Measurements from ENCODE around the gene YY1. TPM values are rescaled to one million over a fixed set of nuclear protein-coding genes. Genes with fewer than 3 reads are reported as not detected.

Gene YY1
- total RNA-seq, result 21.9 and 25.7 TPM in 2 replicates

DNA sequence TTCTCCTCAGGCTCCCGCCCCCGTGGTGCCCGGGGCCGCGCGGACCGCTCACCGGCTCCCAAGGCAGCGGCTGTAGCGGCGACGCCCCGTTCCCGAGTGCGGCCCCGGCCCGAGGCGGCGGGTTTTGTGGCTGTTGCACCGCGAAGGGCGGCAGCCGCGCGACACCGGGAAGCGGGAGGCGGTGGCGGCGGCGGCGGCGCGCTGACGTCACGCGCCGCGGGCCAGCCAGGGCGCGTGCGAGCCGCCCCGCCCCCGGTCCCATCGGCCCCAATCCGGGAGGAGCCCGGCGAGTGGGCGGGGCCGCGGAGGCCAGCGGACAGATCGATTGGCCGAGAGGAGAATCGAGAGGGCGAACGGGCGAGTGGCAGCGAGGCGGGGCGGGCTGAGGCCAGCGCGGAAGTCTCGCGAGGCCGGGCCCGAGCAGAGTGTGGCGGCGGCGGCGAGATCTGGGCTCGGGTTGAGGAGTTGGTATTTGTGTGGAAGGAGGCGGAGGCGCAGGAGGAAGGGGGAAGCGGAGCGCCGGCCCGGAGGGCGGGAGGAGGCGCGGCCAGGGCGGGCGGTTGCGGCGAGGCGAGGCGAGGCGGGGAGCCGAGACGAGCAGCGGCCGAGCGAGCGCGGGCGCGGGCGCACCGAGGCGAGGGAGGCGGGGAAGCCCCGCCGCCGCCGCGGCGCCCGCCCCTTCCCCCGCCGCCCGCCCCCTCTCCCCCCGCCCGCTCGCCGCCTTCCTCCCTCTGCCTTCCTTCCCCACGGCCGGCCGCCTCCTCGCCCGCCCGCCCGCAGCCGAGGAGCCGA lies at the start of gene YY1:
YY1 (plus strand) TSS at position 726 of the 792 bp plus-strand sequence. CDS start 101 bp downstream, outside the sequence.

GRCh38 chr14:100306101-100306997 lies 67.4 kb downstream of the YY1 start, which contains the start of gene SLC25A29:
SLC25A29 (minus strand) TSS chr14:100306444; CDS start chr14:100306232, 212 bp downstream.

DNA sequence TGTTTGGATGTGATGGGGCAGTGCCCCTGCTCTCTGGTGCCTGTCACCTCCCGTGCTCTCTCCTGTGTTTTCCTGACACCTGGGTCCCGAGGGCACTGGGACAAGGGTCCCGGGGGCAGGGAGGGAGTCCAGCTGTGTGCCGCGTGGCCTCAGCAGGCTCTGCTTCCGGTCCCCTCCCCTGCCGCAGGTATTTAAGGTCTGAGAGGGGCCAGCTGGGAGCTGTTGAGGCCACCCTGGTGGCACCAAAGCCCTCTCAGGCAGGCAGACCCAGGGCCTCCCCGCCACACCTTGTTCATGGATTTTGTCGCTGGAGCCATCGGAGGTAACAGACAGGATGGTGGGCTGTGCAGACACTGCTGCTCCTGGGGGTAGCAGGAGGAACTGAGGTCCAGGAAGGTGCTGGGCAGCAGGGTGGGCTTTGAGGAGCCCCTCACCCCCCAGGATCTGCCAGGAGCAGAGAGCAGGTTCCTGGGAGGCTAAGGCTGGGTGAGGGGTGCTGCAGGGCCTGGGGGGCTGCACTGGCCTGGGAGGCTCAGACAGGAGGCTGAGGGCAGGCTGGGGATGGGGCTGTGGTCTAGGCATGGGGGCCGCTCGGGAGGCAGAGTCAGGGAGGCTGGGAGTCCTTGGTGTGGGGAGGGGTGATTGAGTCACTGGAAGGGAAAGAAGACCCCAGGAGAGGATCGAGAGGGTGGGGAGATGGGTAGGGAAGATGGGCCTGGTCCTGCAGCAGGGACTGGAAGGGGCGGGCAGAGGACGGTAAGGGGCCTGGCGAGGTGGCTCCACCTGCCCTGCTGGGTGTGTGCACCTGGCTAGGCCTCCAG lies 84.4 kb downstream of the YY1 start, which contains the start of gene SLC25A47:
SLC25A47 (plus strand) TSS at position 219 of the 821 bp plus-strand sequence; CDS start at position 295, 76 bp downstream.

Other genes starting within 250 kb of the YY1 start
- gene EVL, start 173.7 kb upstream of the YY1 start, total RNA-seq, result 15.0 and 22.9 TPM in 2 replicates
- under 0.01 TPM in 1 of 2 replicates, not detected in the other for gene DEGS2, start 79.5 kb upstream of the YY1 start, total RNA-seq
- gene SLC25A29, start 67.3 kb downstream of the YY1 start, total RNA-seq, result 19.9 and 22.2 TPM in 2 replicates
- gene SLC25A47, start 84.2 kb downstream of the YY1 start, total RNA-seq, result not detected in 2 replicates
- 15.8 and 17.5 TPM in 2 replicates for gene WDR25, start 137.3 kb downstream of the YY1 start, total RNA-seq

Data from bronchus fibroblast of lung (primary cell).